ENCODE results near the gene NODAL.

The NODAL gene

GRCh38 chr10:70462349-70462984, 21.0 kb upstream of the NODAL start:
- no peak for DNase-seq (ENCODE audit: low read depth, low spot score)

DNA sequence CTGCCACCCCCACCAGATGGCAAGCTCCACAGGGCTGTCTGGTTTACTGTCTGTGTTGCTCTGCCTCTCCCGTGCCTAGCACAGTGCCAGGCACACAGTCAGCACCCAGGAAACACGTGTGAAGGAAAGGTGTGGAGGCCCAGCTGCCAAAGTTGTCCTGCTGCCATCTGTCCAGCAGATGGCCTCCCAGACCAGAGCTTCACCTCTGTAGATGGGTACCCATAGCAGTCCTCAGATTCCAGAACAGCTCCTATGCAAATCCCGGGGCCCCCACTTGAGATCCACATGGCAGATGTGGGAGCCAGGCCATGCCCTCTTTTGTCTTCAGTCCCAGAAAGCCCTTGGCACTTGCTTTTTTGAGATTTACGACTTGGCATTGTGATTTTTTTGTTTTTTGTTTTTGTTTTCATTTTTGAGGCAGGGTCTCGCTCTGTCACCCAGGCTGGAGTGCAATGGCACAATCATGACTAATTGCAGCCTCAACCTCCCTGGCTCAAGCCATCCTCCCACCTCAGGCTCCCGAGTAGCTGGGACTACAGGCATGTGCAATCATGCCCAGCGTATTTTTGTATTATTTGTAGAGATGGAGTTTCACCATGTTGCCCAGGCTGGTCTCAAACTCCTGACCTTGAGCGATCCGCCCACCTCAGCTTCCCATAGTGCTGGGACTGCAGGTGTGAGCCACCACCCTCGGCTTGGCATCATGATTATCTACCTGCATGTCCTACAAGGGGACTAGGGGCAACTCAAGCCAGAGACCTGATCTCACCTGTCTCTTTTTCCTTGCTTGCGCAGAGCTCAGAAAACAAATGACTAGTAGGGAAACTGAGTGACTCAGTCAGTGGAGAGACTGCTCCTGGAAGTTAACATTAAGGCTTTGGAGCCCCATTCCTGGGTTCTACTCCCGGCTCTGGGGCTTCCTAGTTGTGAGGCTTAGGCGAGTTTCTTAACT, 20.2 kb upstream of the NODAL start:
- no peak for DNase-seq (ENCODE audit: low read depth, low spot score)

DNA sequence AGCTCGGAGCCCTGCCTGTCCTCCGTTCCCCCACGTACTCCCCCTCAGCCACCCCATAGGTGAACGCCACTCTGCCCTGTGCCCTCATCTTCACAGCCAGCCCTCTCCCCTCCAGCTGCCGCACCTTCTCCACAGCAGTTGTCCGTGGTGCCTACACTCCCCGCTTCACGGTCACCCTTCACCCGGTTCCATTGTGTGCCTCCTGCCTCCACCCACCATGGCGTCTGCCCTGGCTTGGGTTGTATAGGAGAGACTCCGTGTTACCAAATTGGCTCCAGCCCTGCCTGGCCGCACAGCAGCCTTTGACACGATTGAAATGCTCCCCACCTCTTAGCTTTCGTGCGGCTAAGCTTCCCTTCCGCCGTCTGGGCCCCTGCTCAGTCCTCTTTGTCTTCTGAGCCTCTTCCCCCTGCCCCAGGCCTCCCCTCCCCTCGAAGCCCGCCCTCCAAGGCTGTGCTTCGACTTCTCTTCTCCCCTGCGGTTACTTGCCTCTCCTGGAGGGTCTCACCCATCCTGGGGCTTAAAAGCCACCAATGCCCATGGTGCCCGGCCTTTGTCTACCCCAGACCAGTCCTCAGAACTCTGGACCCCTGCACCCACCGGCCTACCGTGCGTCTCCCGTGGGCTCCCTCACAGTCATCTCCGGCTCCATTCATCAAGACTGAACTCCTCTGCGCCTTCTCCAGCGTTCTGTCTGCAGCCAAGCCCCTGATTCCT, 18.5 kb upstream of the NODAL start:
- no peak for DNase-seq (ENCODE audit: low read depth, low spot score)

DNA sequence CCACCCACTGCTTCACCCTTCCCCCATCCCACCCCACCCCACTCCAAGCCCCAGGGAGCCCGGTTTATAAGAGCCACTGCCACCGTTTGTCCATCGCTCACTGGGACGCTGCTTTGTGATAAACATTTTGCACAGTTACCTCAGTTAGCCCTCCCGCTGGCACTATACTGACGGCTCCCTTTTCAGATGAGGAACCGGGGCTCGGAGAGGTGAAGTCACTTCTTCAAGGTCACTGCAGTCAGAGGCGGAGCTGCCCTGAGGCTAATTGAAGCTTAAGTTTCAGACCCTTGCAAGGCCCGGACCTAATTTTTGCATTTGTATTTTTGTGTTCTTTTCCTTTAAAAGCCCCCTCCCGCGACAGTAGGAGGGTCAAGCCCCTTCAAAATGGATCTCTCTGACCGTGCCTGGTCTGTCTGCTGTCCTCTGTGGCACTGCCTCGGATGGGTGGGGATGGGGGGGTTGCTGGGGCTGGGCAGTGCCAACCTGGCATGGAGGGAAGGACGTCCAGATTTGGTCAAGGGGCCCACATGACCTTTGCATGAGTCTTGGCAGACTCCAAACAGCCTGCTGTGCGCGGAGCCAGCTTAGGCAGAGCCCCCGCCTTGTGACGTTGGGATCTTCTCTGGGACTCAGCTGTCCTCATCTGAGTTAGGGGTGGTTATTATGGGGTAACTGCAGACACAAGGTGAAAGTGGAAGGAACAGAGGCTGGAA, 17.7 kb upstream of the NODAL start:
- no peak for DNase-seq (ENCODE audit: low read depth, low spot score)

DNA sequence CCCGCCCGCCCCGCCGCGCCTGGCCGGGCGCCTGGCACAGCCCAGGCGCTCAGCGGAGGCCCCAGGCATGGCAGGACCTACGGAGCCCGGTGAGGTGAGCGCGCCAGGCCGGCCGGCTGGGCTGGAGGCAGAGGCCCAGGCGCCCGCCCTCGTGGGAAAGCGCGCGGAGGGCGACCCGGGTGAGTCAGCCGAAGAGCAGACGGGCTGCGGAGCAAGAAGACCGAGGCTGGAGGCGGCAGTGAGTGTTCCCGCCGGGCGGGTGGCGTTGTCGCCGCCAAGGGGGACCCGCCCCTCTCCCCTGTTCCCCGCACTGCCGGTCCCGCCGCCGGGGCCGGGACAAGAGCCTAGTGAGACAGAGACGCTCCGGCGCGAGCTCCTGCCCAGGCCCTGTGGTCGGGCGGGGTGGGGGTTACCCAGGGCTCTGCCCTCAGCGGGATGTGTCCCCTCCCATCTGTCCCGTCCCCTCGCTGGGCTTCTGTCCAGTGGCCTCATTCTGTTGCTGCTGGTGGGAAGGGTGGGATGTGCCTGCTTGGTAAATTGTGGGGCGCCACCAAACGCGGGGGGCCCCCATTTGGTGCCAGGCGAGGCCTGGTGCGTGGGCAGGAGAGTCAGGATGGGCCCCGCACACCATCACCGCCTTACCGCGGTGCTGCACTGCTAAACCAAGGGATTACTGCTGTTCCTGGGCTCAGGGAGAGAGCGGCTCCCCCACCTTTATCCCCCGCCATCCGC, 17.0 kb upstream of the NODAL start:
- no peak for DNase-seq (ENCODE audit: low read depth, low spot score)

DNA sequence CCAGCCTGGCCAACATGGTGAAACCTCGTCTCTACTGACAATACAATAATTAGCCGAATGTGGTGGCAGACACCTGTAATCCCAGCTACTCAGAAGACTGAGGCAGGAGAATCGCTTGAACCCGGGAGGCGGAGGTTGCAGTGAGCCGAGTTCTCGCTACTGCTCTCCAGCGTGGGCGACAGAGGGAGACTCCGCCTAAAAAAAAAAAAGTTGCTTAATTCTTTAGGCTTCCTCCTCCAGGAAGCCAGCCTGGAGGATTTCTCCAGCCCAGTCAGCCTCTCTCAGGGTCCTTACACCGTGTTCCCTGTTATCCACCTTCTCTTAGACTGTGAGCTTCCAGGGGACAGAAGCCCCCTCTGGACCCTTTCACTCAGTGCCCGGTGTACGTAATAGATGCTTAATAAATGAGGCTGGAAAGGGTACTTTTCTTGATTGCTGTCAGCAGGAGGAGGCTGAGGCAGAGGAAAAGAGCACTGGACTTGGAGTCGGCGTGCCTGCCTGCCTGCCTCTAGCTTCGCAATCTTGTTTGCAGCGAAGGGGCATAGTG, 16.4 kb upstream of the NODAL start:
- DNase-seq (ENCODE audit: low read depth, low spot score): no peak

GRCh38 chr10:70456164-70456563, 14.7 kb upstream of the NODAL start:
- DNase-seq (ENCODE audit: low read depth, low spot score): no peak

DNA sequence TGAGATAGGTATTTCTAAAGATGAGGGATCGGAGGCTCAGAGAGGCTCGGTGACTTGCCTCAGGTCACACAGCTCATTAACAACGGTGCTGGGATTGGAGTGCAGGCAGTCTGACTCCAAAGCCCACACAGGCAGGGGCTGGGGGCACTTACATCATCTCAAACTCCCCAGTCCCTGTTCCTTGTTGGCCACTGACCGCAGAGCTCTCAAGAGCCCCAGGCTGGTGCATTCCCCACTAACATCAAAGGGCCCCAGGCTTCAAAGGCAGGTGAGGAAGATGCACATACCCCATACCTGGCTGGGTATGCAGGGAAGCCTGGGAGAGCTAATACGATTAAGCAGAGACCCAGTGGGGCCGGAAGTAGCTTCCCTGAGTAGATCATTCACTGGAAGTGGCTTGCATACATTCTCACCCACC, 13.7 kb upstream of the NODAL start:
- no peak for DNase-seq (ENCODE audit: low read depth, low spot score)

GRCh38 chr10:70448236-70448635, 6.8 kb upstream of the NODAL start:
- no peak for DNase-seq (ENCODE audit: low read depth, low spot score)

DNA sequence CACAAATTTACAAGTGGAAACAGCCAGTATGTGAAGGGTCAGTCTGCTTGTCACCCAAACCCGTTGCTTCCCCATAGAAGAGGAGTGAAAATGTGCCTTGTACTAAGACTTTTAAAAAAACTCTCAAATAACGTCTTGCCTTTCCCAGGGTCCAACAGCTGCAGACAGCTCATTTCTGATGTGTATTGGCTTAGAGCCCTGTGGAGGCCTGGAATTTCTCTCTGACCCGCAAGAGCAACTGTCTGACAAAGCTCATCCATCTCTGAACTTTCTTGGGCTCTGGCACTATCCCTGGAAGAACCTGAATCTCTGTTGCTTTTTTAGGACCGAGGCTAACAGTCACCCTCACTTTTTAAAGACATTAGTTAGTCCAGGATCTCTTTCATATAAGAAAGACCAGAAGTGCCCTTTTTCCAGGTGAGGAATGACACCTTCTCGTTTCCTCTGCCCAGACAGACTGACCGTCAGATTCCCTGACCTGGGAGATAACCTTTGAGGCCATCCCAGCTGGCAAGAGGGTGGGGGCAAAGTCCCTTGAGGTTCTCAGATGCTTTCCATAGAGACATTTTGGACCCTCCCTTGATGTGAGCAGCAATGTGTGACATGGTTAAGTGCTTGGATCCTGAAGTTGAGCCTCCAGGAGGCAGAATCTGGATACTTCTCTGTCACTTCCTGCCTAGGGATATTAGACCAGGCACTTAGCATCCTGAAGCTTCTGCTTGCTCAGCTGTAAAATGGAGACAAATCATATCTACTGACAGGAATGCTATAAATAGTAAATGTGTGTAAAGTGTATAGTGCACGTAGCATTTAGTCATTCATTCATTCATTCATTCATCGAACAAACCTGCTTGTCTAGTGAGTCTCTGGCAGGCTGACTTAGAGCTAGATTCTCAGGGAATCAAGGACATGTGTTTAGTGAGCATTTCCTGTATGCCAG, 4.5 kb upstream of the NODAL start:
- no peak for DNase-seq (ENCODE audit: low read depth, low spot score)

GRCh38 chr10:70444744-70445143, 3.3 kb upstream of the NODAL start:
- DNase-seq (ENCODE audit: low read depth, low spot score): no peak

GRCh38 chr10:70442332-70442988, 979 bp upstream of the NODAL start:
- no peak for DNase-seq (ENCODE audit: low read depth, low spot score)

- DNase-seq (ENCODE audit: low read depth, low spot score): no peak
Measured at GRCh38 chr10:70441895-70442309, 421 bp upstream of the NODAL start.

DNA sequence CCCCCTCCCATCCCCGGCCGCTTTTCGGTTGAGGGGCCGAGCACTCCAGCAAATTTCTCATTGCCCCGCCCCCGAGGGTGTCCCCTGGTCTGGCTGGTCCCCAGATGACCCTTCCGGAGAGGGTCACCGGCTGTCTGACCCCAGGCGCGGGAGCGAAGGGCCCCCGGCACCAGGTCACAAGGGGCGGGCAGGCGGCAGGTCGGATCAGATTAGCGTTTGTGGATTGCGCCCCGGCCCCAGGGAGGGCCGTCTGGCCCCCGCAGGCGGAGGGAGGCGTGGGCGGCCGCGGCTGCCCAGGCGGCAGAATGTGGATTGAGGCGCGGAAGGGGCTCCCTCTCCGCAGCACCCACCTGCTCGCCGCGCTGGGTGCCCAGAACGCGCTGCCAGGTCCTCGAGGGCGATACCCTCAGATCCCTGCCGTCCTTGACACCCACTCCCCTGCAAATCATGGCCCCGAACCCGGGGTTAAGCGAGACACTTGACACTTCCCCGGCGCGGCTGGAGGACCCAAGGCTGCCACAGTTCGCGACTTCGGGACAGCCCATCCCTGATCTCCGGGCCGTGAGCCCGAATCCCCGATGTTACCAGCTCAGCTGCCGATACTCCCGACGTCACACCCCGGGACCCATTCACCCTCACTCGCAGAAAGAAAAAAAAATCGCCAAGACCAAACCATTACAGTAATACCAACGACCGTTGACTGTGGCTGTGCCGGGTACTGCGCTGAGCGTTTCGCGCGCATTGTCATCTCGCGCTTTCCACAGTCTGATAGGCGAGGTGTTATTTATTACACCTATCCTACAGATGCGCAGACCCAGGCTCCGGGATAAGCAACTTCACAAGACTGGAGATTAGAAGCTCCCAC, 953 bp downstream of the NODAL start:
- no peak for DNase-seq (ENCODE audit: low read depth, low spot score)

DNA sequence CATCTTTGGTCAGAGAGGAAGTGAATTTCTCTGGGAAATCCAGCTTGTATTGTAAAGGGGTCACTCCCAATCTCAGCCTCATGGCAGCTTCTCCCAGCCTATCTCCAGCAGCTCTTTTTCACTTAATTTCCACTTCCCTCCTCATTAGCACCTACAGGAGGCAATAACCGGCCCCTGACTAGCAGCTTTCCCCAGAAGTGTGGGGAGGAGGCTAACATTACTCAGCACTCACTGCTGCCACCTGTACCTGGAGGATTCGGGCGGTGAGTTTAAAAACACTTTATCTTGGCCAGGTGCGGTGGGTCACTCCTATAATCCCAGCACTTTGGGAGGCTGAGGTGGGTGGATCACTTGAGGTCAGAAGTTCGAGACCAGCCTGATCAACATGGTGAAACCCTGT, 3.8 kb downstream of the NODAL start:
- no peak for DNase-seq (ENCODE audit: low read depth, low spot score)

GRCh38 chr10:70435241-70436085, 6.0 kb downstream of the NODAL start:
- no peak for DNase-seq (ENCODE audit: low read depth, low spot score)

DNA sequence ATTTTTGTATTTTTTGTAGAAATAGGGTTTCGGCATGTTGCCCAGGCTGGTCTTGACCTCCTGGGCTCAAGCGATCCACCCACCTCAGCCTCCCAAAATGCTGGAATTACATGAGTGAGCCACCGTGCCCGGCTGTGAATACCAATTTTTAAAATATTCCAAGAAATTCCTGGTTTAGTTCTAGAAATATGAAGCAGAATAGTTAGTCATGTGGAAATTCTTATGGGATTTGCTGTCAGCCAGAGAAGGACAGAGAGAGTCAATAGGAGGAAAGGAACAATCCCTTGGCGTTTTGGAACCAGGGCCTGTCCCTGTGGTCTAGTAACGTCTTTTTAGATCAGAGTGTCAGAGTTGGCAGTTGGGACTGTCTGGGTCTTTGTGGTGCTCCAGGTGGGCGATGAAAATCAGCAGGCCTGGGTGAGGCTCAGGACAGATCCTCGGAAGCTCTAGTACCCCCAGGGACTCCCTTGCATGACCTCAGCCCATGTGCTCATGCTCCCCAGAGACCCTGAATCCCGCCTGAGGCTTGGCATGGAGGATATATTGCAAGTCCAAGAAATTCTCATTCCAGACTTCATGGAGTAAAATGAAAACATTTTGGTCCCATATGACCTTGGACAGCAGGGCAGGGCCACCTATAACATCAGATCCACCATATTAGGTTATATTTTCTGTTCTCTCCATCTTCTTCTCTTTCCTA, 7.8 kb downstream of the NODAL start:
- no peak for DNase-seq (ENCODE audit: low read depth, low spot score)
